SU-DHL-6 (cell line): ENCODE data around the gene ANTXR1.

ENCODE experiments used
- CTCF ChIP-seq: fragments of 200-600 bp; sonication (generic); IDR thresholded peaks from one replicate; pipeline ENCODE4 v1.5.1; 2017; ENCODE audit warnings: antibody characterized with exemption, mild to moderate bottlenecking, low read length, moderate library complexity; ENCODE audit not compliant: insufficient read depth, poor library complexity, severe bottlenecking
- EZH2phosphoT487 ChIP-seq: fragments of 200-600 bp; sonication (generic), shearing (Covaris generic); conservative IDR thresholded peaks from 2 replicates; pipeline ENCODE4 v1.6.1; 2018; ENCODE audit warnings: mild to moderate bottlenecking, antibody characterized with exemption, low read length, moderate library complexity, mixed read lengths

GRCh38 chr2:69118609-69119008, 105.6 kb downstream of the ANTXR1 start:
- TF ChIP-seq CTCF (no peak), EZH2phosphoT487 (no peak)
